ENCODE data around the gene SPATA31A6.
"Not testable (repeated sequence)": the region's sequence is repeated elsewhere in the genome, so short reads cannot be mapped to it uniquely, and the experiment has no call there.

Gene SPATA31A6

DNA sequence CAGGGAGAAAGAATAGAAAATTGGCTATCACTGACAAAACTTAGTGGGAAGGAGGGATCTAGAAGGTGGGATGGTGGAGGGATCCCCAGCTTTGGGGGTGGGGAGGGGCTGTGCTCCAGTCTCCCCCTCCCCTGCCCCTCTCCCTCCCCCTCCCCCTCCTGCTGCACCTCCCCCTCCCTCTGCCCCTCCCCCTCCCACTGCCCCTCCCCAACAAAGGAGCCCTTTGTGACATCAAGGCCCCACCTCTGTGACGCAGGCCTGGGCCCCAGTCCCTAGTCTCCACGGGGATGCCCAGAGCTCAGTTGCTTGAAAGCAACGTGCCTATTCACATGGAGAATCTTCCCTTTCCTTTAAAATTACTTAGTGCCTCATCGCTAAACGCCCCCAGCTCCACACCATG is at the start of gene SPATA31A6:
TSS of gene SPATA31A6 (plus strand) at position 301 of the 400 bp plus-strand sequence. CDS start at position 330, 29 bp downstream.
- H3K4me1 Mint-ChIP-seq (ENCODE audit: low read depth); H3K27ac Mint-ChIP-seq; H3K4me3 Mint-ChIP-seq; H3K36me3 Mint-ChIP-seq (ENCODE audit: low read depth); H3K9me3 Mint-ChIP-seq; intact Hi-C loops (cut with micrococcal nuclease); H3K27me3 Mint-ChIP-seq: not testable (repeated sequence)

DNA sequence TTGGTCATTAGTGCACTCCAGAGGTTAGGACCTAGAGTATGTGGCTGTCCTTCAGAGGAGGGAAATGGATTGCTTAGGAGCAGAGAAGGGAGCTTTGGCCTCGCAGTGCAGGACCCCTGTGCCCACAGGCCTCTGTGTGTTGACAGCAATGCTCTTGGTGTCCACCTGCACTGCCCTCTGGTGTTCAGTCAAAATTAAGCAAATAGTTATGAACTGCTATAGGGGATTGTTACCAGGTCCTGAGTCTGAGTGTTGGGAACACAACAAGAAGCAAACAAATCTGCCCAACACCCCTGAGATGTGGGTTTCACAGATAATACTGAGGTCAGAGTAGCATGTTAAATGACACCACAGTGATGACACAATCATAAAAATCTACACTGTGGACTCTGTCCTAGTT is 23.2 kb upstream of the SPATA31A6 start:
- H3K27ac Mint-ChIP-seq; intact Hi-C loops (cut with micrococcal nuclease): not testable (repeated sequence)

DNA sequence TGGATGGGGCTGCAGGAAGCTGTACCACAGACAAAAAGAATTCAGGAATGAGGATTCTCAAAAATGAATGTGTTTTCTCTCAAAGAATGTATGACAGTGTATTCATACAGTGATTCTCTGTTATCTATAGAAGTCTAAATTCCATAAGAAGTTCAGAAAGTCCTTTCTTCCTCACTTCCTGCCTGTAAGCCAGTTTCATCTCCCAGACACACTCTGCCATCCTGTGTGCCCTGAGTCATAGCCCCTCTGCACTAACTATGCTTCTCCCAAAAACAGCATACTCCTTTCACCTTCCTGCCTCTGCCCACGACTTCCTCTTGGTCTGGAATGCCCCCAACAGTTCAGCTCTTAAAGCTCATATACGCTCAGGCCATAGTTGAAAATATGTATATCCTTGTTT is 36.4 kb downstream of the SPATA31A6 start:
- intact Hi-C loops (cut with micrococcal nuclease); H3K4me1 Mint-ChIP-seq (ENCODE audit: low read depth); H3K27me3 Mint-ChIP-seq; H3K4me3 Mint-ChIP-seq; H3K36me3 Mint-ChIP-seq (ENCODE audit: low read depth); H3K27ac Mint-ChIP-seq; H3K9me3 Mint-ChIP-seq: not testable (repeated sequence)

More for the DNA sequence above, 23.2 kb upstream of the SPATA31A6 start:
- H3K4me1 Mint-ChIP-seq (ENCODE audit: low read depth); H3K27me3 Mint-ChIP-seq; H3K4me3 Mint-ChIP-seq; H3K36me3 Mint-ChIP-seq (ENCODE audit: low read depth); H3K9me3 Mint-ChIP-seq: not testable (repeated sequence)

DNA sequence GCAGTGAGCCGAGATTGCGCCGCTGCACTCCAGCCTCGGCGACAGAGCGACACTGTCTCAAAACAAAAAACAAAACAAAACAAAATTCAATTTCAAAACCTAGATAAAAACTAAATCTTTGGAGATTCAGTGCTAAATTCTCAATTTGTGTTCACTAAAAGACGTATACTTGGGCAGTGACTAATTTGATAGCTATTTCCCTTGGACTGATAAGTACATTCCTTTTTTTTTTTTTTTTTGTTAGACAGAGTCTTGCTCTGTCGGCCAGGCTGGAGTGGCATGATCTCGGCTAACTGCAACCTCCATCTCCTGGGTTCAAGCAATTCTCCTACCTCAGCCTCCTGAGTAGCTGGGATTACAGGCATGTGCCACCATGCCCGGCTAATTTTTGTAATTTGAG is 39.8 kb downstream of the SPATA31A6 start:
- not testable (repeated sequence) for H3K4me1 Mint-ChIP-seq (ENCODE audit: low read depth); H3K27me3 Mint-ChIP-seq; H3K9me3 Mint-ChIP-seq

DNA sequence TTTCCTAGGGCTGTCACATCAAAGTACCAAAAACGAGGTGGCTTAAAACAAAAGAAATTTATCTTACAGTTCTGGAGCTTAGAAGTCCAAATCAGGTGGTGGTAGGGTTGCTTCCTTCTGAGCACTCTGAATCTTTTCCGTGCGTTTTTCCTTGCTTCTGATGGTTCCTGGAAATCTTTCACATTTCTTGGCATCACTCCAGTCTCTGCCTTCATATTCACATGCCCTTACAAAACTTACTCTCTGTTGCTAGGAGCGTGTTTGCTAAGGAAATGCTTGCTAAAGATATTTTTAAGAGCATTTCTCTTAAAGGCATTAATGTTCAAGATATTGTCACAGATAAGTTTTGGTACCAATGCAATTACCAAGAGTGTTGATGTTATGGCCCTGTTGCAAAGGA is 49.6 kb downstream of the SPATA31A6 start:
- H3K9me3 Mint-ChIP-seq: peaks cover 10% of the 10 kb centered on the region
- H3K36me3 Mint-ChIP-seq (ENCODE audit: low read depth); H3K4me3 Mint-ChIP-seq; H3K4me1 Mint-ChIP-seq (ENCODE audit: low read depth); H3K27me3 Mint-ChIP-seq; intact Hi-C loops (cut with micrococcal nuclease); H3K27ac Mint-ChIP-seq: not testable (repeated sequence)

More for the DNA sequence above, 39.8 kb downstream of the SPATA31A6 start:
- H3K27ac Mint-ChIP-seq; H3K4me3 Mint-ChIP-seq; H3K36me3 Mint-ChIP-seq (ENCODE audit: low read depth); intact Hi-C loops (cut with micrococcal nuclease): not testable (repeated sequence)

DNA sequence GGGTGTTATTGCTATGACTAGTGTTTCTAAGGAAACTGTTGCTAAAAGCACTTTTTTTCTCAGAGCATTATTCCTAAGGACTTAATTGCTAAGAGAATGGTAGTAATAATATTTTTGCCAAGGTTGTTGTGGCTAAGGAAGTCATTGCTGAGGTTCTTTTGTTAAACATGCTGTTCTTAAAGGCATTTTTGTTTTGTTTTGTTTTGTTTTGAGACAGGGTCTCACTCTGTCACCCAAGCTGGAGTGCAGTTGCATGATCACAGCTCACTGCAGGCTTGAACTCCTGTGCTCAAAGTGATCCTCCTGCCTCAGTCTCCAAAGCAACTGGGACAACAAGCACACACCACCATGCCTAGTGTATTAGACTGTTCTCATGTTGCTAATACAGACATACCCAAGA is 51.2 kb downstream of the SPATA31A6 start:
- H3K27me3 Mint-ChIP-seq; H3K36me3 Mint-ChIP-seq (ENCODE audit: low read depth); intact Hi-C loops (cut with micrococcal nuclease); H3K4me1 Mint-ChIP-seq (ENCODE audit: low read depth); H3K27ac Mint-ChIP-seq; H3K4me3 Mint-ChIP-seq: not testable (repeated sequence)
- H3K9me3 Mint-ChIP-seq: peaks cover 10% of the 10 kb centered on the region

DNA sequence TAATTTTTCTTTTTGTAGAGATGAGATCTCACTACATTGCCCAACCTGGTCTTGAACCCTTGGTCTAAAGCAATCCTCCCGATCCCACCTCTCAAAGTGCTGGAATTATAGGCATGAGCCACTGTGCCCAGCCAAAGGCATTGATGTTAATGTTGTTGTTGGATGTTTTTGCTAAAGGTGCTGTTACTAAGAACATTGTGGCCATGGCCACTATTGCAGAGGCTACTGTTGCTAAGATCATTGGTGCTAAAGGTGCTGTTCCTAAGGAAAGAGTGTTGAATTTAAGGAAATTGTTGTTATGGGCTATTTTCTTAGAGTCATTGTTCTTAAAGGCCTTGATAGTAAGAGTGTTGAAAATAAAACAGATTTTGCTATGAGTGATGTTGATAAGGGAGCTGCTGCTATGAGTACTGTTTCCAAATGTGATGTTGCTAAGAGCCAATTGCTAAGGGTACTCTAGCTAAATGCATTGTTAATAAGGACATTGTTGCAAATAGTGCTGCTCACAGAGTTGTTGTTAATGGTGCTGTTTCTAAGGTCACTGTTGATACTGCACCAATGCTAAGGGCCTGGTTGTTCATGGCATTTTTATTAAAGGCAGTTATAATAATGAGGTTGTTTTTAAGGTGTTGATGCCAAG is 52.0 kb downstream of the SPATA31A6 start:
- H3K4me1 Mint-ChIP-seq (ENCODE audit: low read depth); H3K36me3 Mint-ChIP-seq (ENCODE audit: low read depth); H3K4me3 Mint-ChIP-seq; intact Hi-C loops (cut with micrococcal nuclease); H3K27me3 Mint-ChIP-seq; H3K27ac Mint-ChIP-seq: not testable (repeated sequence)
- H3K9me3 Mint-ChIP-seq: peaks cover 10% of the 10 kb centered on the region

DNA sequence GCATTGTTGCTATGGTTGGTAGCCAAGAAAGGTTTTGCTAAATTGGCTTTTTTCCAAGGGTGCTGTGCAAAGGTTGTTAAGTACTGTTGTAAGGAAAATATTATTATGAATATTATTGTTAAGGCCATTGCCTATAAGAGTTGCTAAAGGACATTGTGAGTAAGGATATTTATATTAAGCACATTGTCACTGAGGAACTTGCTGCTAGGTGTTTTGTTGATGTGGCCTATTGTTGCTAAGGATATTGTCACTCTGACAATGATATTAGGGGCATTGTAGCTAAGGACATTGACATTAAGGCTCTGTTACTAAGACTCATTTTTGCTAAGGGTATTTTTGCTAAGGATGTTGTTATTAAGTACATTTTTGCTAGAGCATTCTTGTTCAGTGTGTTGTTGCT is 52.6 kb downstream of the SPATA31A6 start:
- H3K9me3 Mint-ChIP-seq; H3K27me3 Mint-ChIP-seq; intact Hi-C loops (cut with micrococcal nuclease); H3K4me3 Mint-ChIP-seq; H3K27ac Mint-ChIP-seq; H3K4me1 Mint-ChIP-seq (ENCODE audit: low read depth); H3K36me3 Mint-ChIP-seq (ENCODE audit: low read depth): not testable (repeated sequence)

DNA sequence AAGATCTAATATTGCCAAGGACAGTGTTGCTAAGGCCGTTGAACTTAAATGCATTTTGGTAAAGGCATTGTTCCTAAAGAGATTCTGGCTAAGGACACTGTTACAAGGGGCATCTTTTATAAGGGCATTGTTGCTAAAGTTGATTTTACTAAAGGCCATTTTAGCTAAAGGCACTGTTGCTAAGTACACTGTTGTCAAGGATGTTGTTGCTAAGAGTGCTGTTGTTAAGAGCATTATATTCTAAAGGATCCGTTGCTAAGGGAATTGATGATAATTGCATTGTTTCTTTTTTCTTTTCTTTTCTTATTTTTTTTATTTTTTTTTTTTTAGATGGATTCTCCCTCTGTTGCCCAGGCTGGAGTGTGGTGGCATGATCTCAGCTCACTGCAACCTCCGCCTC is 53.9 kb downstream of the SPATA31A6 start:
- intact Hi-C loops (cut with micrococcal nuclease); H3K27me3 Mint-ChIP-seq; H3K4me3 Mint-ChIP-seq; H3K36me3 Mint-ChIP-seq (ENCODE audit: low read depth); H3K9me3 Mint-ChIP-seq; H3K4me1 Mint-ChIP-seq (ENCODE audit: low read depth); H3K27ac Mint-ChIP-seq: not testable (repeated sequence)

DNA sequence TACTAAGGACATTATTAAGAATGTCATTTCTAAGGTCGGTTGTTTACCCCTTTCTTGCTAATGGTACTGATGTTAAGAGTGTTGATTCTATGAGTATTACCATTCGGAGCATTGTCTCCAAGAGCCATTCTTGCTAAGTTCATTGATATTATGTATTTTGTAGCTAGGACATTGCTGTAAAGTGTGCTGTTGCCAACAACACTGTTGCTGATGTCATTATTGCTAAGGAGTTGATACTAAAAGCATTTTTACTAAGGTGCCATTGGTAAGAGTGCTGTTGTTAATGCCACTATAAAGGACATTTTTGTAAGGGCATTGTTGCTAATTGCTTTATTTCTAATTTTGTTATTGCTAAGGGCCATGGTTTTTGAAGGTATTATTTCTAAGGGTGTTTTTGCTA is 55.4 kb downstream of the SPATA31A6 start:
- H3K27me3 Mint-ChIP-seq; H3K4me1 Mint-ChIP-seq (ENCODE audit: low read depth); H3K36me3 Mint-ChIP-seq (ENCODE audit: low read depth); H3K4me3 Mint-ChIP-seq; intact Hi-C loops (cut with micrococcal nuclease); H3K9me3 Mint-ChIP-seq; H3K27ac Mint-ChIP-seq: not testable (repeated sequence)

Measured in dendritic cell treated with granulocyte-macrophage colony-stimulating factor and Interleukin-4, amounts not matched to agents 40 ng/mL and 50 ng/mL, for 4 days (primary cell).